GM21619 (cell line): ENCODE measurements around the gene RNU6-1.

ENCODE experiments used
- ATAC-seq: cut with Tn5 transposase; IDR thresholded peaks from one replicate; pipeline ENCODE4 v1.9.1; 2021; ENCODE audit not compliant: unreplicated experiment

The RNU6-1 gene

GRCh38 chr15:67822537-67823313 lies 17.1 kb downstream of the RNU6-1 start:
- no peak for ATAC-seq

- ATAC-seq = no peak
Measured at GRCh38 chr15:67821784-67822440, 17.9 kb downstream of the RNU6-1 start.

- ATAC-seq = no peak
Measured at GRCh38 chr15:67820992-67821783, 18.7 kb downstream of the RNU6-1 start.

GRCh38 chr15:67820122-67820991 lies 19.5 kb downstream of the RNU6-1 start:
- ATAC-seq = no peak

- no peak for ATAC-seq
Measured at GRCh38 chr15:67819636-67820035, 20.2 kb downstream of the RNU6-1 start.

- ATAC-seq = no peak
Measured at GRCh38 chr15:67818464-67818863, 21.4 kb downstream of the RNU6-1 start.

GRCh38 chr15:67816668-67817067 lies 23.2 kb downstream of the RNU6-1 start:
- ATAC-seq = no peak

- ATAC-seq = no peak
Measured at GRCh38 chr15:67815036-67815592, 24.7 kb downstream of the RNU6-1 start.

- no peak for ATAC-seq
Measured at GRCh38 chr15:67813104-67813634, 26.7 kb downstream of the RNU6-1 start.

GRCh38 chr15:67812241-67812644 lies 27.6 kb downstream of the RNU6-1 start:
- no peak for ATAC-seq

- ATAC-seq = no peak
Measured at GRCh38 chr15:67809866-67810265, 30.0 kb downstream of the RNU6-1 start.

GRCh38 chr15:67809441-67809840 lies 30.4 kb downstream of the RNU6-1 start:
- no peak for ATAC-seq

GRCh38 chr15:67808821-67809220 lies 31.0 kb downstream of the RNU6-1 start:
- no peak for ATAC-seq

- ATAC-seq = no peak
Measured at GRCh38 chr15:67807836-67808235, 32.0 kb downstream of the RNU6-1 start.

GRCh38 chr15:67807141-67807540 lies 32.7 kb downstream of the RNU6-1 start:
- no peak for ATAC-seq

GRCh38 chr15:67806536-67806935 lies 33.3 kb downstream of the RNU6-1 start:
- no peak for ATAC-seq

- no peak for ATAC-seq
Measured at GRCh38 chr15:67805666-67806516, 34.0 kb downstream of the RNU6-1 start.

GRCh38 chr15:67805008-67805665 lies 34.7 kb downstream of the RNU6-1 start:
- no peak for ATAC-seq
